HTERT RPE-1 (cell line): Measurements from ENCODE around the gene NDUFB10.

Experiments used
- in situ Hi-C: fragments of 300-500 bp; cut with MboI; formaldehyde crosslinking; loops from 4 replicates; pipeline ENCODE4 v1.14.3; 2020; ENCODE audit warnings: low sequenced_read_pairs

The NDUFB10 gene

GRCh38 chr16:1999866-2000514 lies 40.7 kb downstream of the NDUFB10 start:
- in situ Hi-C loops: no loop called here

GRCh38 chr16:2001035-2001434 lies 41.7 kb downstream of the NDUFB10 start:
- in situ Hi-C loops: no loop called here

- in situ Hi-C loops: no loop called here
Observed at GRCh38 chr16:2001456-2002355, 42.4 kb downstream of the NDUFB10 start.

- in situ Hi-C loops: no loop called here
Observed at GRCh38 chr16:2002406-2003230, 43.3 kb downstream of the NDUFB10 start.

GRCh38 chr16:2003231-2003826 lies 44.0 kb downstream of the NDUFB10 start:
- in situ Hi-C loops: no loop called here

GRCh38 chr16:2003827-2004641 lies 44.7 kb downstream of the NDUFB10 start:
- in situ Hi-C loops: no loop called here

GRCh38 chr16:2004795-2005517 lies 45.6 kb downstream of the NDUFB10 start:
- in situ Hi-C loops: no loop called here

- in situ Hi-C loops: no loop called here
Observed at GRCh38 chr16:2005646-2006045, 46.3 kb downstream of the NDUFB10 start.

- in situ Hi-C loops: no loop called here
Observed at GRCh38 chr16:2006317-2006716, 47.0 kb downstream of the NDUFB10 start.

- in situ Hi-C loops: no loop called here
Observed at GRCh38 chr16:2007081-2007836, 47.9 kb downstream of the NDUFB10 start.

- in situ Hi-C loops: no loop called here
Observed at GRCh38 chr16:2008009-2008526, 48.7 kb downstream of the NDUFB10 start.

GRCh38 chr16:2008631-2009163 lies 49.4 kb downstream of the NDUFB10 start:
- in situ Hi-C loops: no loop called here

- in situ Hi-C loops: no loop called here
Observed at GRCh38 chr16:2009164-2009711, 49.9 kb downstream of the NDUFB10 start.

- in situ Hi-C loops: no loop called here
Observed at GRCh38 chr16:2009791-2010510, 50.6 kb downstream of the NDUFB10 start, which contains the start of gene ZNF598. Gene ZNF598, minus strand, starts transcription at chr16:2009821.
